ENCODE data around the gene PALB2. TPM values are rescaled to one million over a fixed set of nuclear protein-coding genes. Genes with fewer than 3 reads are reported as not detected.

The PALB2 gene
- total RNA-seq, 2 experiments from 2014 or later, result 22.9 to 24.0 TPM

- ATAC-seq, result no peak
- H3K27ac Mint-ChIP-seq, result no peak overlapping the region
- peaks cover 28% of the 10 kb centered on the region for H3K4me1 Mint-ChIP-seq (ENCODE audit: low read depth)
- CTCF ChIA-PET, result no interaction called here
- no peak for TF ChIP-seq CTCF (IDR thresholded peaks at IDR 0.05)
- DNase-seq, result no peak
- POLR2A ChIA-PET, result no interaction called here
- H3K27me3 Mint-ChIP-seq, result no peaks in the 10 kb centered on the region
- no peak overlapping the region for H3K4me3 Mint-ChIP-seq
- H3K36me3 Mint-ChIP-seq (ENCODE audit: low read depth), result peaks cover 60% of the 10 kb centered on the region
- intact Hi-C loops (cut with micrococcal nuclease), result no loop called here
- no peaks in the 10 kb centered on the region for H3K9me3 Mint-ChIP-seq
These were observed 77.9 kb downstream of the PALB2 start for GRCh38 chr16:23563186-23563585.

DNA sequence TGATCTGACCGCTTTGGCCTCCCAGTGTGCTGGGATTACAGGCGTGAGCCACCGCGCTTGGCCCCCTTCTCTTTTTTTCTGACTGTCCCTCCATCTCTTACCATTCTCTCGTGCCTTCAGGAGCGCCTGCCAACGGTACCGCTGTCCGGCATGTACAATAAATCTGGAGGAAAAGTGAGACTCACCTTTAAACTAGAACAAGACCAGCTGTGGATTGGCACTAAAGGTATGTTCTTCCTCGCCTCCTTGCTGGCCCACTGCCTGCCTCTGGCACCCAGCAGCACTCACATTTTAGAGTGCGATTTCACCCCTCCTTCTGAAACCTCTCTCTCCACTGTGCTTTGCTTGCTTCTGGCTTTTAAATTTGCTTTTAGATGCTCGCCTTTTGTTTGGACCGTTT lies 78.6 kb downstream of the PALB2 start:
- intact Hi-C loops (cut with micrococcal nuclease), result no loop called here
- H3K36me3 Mint-ChIP-seq (ENCODE audit: low read depth), result peaks cover 57% of the 10 kb centered on the region
- ATAC-seq, result no peak
- CTCF ChIA-PET, result no interaction called here
- POLR2A ChIA-PET, result no interaction called here
- no peak for TF ChIP-seq CTCF (IDR thresholded peaks at IDR 0.05)
- no peak for DNase-seq
- H3K4me1 Mint-ChIP-seq (ENCODE audit: low read depth), result peaks cover 28% of the 10 kb centered on the region
- no peaks in the 10 kb centered on the region for H3K9me3 Mint-ChIP-seq
- no peak overlapping the region for H3K27ac Mint-ChIP-seq
- no peak overlapping the region for H3K4me3 Mint-ChIP-seq
- no peaks in the 10 kb centered on the region for H3K27me3 Mint-ChIP-seq

- CTCF ChIA-PET, result interaction anchor here (0.7 to 1.5 kb wide), 2 partner anchors 10 to 35 kb away, joined by 3 to 5 read pairs; partner anchors contain the start of gene NDUFAB1
- no peaks in the 10 kb centered on the region for H3K9me3 Mint-ChIP-seq
- peaks cover 54% of the 10 kb centered on the region for H3K36me3 Mint-ChIP-seq (ENCODE audit: low read depth)
- H3K27ac Mint-ChIP-seq, result peak overlapping the region; percentile 11
- intact Hi-C loops (cut with micrococcal nuclease), result no loop called here
- POLR2A ChIA-PET, result interaction anchor here (1.2 to 1.5 kb wide), 3 partner anchors 16 to 79 kb away, joined by 3 to 5 read pairs (median 4); partner anchors contain the start of genes DCTN5 and PALB2
- no peak for TF ChIP-seq CTCF (IDR thresholded peaks at IDR 0.05)
- H3K4me3 Mint-ChIP-seq, result no peak overlapping the region
- ATAC-seq (no peak), DNase-seq (no peak)
- H3K4me1 Mint-ChIP-seq (ENCODE audit: low read depth), result peaks cover 33% of the 10 kb centered on the region
- no peaks in the 10 kb centered on the region for H3K27me3 Mint-ChIP-seq
These were observed 79.5 kb downstream of the PALB2 start for GRCh38 chr16:23561586-23561985.

DNA sequence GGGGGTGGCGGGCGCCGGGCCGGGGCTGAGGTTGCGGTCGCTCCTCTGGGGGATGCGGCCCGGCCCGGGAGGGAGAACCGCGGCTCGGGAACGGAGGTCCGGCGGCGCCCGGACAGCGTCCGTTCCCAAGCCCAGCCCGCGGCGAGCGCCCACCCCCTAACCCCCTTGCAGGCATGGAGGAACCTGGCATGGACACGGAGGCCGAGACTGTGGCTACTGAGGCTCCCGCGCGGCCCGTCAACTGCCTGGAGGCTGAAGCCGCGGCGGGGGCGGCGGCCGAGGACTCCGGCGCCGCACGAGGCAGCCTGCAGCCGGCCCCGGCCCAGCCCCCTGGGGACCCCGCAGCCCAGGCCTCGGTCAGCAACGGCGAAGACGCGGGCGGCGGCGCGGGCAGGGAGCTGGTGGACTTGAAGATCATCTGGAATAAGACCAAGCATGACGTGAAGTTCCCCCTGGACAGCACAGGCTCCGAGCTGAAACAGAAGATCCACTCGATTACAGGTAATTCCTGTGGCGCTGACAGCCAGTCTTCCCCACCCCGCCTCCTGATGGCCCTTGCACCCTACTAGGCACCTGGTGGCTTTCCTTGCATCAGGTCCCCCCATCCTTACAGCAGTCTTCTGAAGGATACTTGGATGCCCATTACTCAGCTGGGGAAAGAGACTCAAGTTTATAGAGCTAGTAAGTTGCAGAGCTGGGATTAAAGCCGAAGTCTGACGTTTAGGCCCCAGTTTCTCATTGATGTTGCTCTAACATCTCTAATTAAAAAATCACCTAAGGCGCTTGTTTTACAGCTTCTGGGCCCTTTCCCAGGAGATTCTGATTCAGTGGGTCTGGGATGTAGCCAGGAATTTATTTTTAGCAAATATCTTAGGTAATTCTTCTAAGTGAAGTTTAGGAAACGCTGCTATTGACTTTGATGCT lies 83.1 kb downstream of the PALB2 start:
- POLR2A ChIA-PET, result interaction anchor here (0.7 to 3.2 kb wide), 6 partner anchors 34 to 119 kb away, joined by 3 to 11 read pairs (median 3); partner anchors contain the start of gene PALB2

More for the DNA sequence above, 83.1 kb downstream of the PALB2 start:
- Mint-ChIP-seq H3K36me3 (ENCODE audit: low read depth) (peaks cover 41% of the 10 kb centered on the region), H3K27ac (peak overlapping the region; percentile 90), H3K9me3 (no peaks in the 10 kb centered on the region), H3K4me1 (ENCODE audit: low read depth) (peaks cover 49% of the 10 kb centered on the region), H3K4me3 (peak overlapping the region; percentile 97), H3K27me3 (no peaks in the 10 kb centered on the region)
- peak; percentile 2 for ATAC-seq
- intact Hi-C loops (cut with micrococcal nuclease), result no loop called here
- CTCF ChIA-PET, result interaction anchor here (0.8 to 1.8 kb wide), 9 partner anchors 11 to 170 kb away, joined by 3 to 10 read pairs (median 3); partner anchors contain the start of gene NDUFAB1
- TF ChIP-seq CTCF (IDR thresholded peaks at IDR 0.05), result no peak
- DNase-seq, result peak; percentile 31
